Common myeloid progenitor, CD34-positive (primary cell): ENCODE results near the gene IFI6.

Source experiments
- CTCF ChIA-PET: fragments of 350-600 bp; sonication (Branson Sonifier 250); formaldehyde crosslinking; loops from one replicate; lab custom pipeline; 2021; ENCODE audit warnings: antibody characterized with exemption; lab: Charles Lee
- POLR2A ChIA-PET: fragments of 350-600 bp; sonication (Branson Sonifier 250); formaldehyde crosslinking; loops from one replicate; lab custom pipeline; 2021; ENCODE audit warnings: antibody characterized with exemption; lab: Charles Lee
- DNase-seq, 3 donors: peaks; one replicate each; pipeline versions ENCODE4 v3.0.0 to v3.0.0-alpha.2; 2013
- H3K27ac ChIP-seq, 2 experiments: 1 replicate in 1 of 2; 2 replicates in 1 of 2; pipeline ENCODE4 v1.7.0; 2013; ENCODE audit warnings: inconsistent platforms in 2 of 2, low read length in 2 of 2, mild to moderate bottlenecking in 2 of 2, low read depth in 1 of 2, moderate library complexity in 1 of 2; ENCODE audit not compliant: severe bottlenecking in 2 of 2, insufficient read depth in 1 of 2, poor library complexity in 1 of 2
- H3K27me3 ChIP-seq, 5 experiments: replicated peaks in 2 of 5; 1 replicate in 3 of 5; 2 replicates in 2 of 5; pipeline versions ENCODE4 v1.6.1 to v1.7.0; 2013; ENCODE audit warnings: low read length in 4 of 5, mild to moderate bottlenecking in 2 of 5, moderate library complexity in 2 of 5, inconsistent platforms in 1 of 5; ENCODE audit not compliant: insufficient read depth in 5 of 5, control insufficient read depth in 4 of 5
- H3K36me3 ChIP-seq, 4 experiments: 1 replicate in 2 of 4; 2 replicates in 2 of 4; pipeline versions ENCODE4 v1.6.1 to v1.7.0; 2013; ENCODE audit warnings: low read length in 3 of 4, control low read depth in 1 of 4, mild to moderate bottlenecking in 1 of 4; ENCODE audit not compliant: control insufficient read depth in 4 of 4, insufficient read depth in 4 of 4
- H3K4me1 ChIP-seq, 4 experiments: 1 replicate in 3 of 4; 2 replicates in 1 of 4; pipeline versions ENCODE4 v1.6.1 to v1.7.1; 2013; ENCODE audit warnings: low read length in 3 of 4, mild to moderate bottlenecking in 3 of 4, control low read depth in 1 of 4, inconsistent platforms in 1 of 4, moderate library complexity in 1 of 4; ENCODE audit not compliant: control insufficient read depth in 4 of 4, insufficient read depth in 4 of 4; ENCODE audit errors: control extremely low read depth in 1 of 4
- H3K4me3 ChIP-seq, 7 experiments: 1 replicate in 4 of 7; 2 replicates in 3 of 7; pipeline versions ENCODE4 v1.5.1 to v1.7.0; 2013; ENCODE audit warnings: mild to moderate bottlenecking in 7 of 7, low read length in 6 of 7, moderate library complexity in 6 of 7, inconsistent platforms in 2 of 7, low read depth in 2 of 7, control low read depth in 1 of 7; ENCODE audit not compliant: insufficient read depth in 4 of 7, control insufficient read depth in 1 of 7; ENCODE audit errors: extremely low read depth in 1 of 7
- H3K9me3 ChIP-seq, 5 experiments: 1 replicate in 4 of 5; 2 replicates in 1 of 5; pipeline versions ENCODE4 v1.6.1 to v1.7.1; 2013; ENCODE audit warnings: low read length in 4 of 5, mild to moderate bottlenecking in 2 of 5, inconsistent platforms in 1 of 5, low read depth in 1 of 5, moderate library complexity in 1 of 5; ENCODE audit not compliant: control insufficient read depth in 4 of 5, insufficient read depth in 2 of 5; ENCODE audit errors: control extremely low read depth in 1 of 5
- WGBS: methylation state at CpG from one replicate; pipeline ENCODE4 v1.1.5; 2013; ENCODE audit not compliant: insufficient coverage; 5-methylcytosine and 5-hydroxymethylcytosine counted together

The IFI6 gene

GRCh38 chr1:27659497-27660299 is 12.3 kb downstream of the IFI6 start:
- H3K4me1 ChIP-seq: peaks cover 14 to 66% (median 42%) of the 10 kb centered on the region in 4 experiments
- peak overlapping the region; percentile 18 to 75 (median 58) for H3K4me3 ChIP-seq
- H3K36me3 ChIP-seq: no peaks in the 10 kb centered on the region
- ChIA-PET CTCF (interaction anchor here (0.8 to 8.9 kb wide), 9 partner anchors 10 to 243 kb away, joined by 4 to 311 read pairs (median 9); partner anchors contain the start of gene AHDC1), POLR2A (interaction anchor here (0.8 to 1.6 kb wide), 2 partner anchors 26 to 41 kb away, joined by 3 to 6 read pairs; no protein-coding TSS in a partner anchor)
- peak; percentile 87 to 88 (median 88) for DNase-seq
- H3K27me3 ChIP-seq: no peaks in the 10 kb centered on the region
- H3K9me3 ChIP-seq: no peaks in the 10 kb centered on the region
- H3K27ac ChIP-seq: peak overlapping the region in 1 of 2 experiments; percentile 71
- 6% methylated on average over 40 of the region's 78 CpGs for WGBS

DNA sequence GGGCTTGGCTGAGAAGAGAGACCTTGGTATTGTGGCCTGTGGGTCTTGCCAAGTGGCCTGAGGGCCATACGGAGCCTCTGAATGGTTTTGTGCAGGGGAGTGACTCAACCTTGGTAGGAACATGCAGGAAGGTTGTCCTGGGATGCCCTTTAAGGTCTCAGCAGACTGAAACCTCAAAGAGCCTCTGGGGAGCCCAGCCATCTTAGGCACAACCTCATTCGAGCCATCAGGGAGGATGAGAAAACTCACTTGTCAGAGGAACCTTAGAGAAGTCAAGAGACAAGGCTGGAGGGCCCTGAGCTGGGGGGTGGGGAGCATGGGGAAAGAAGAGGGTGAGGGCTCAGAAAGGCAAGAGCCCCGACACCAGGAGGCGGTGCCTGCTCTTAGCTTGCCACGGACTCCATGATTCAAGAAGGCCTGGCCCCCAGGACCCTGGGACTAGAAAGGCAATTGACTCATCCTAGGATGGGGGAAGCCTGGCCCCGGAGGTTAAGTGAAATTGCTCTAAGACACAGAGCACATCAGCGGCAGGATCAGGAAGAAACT is 13.0 kb downstream of the IFI6 start:
- no peaks in the 10 kb centered on the region for H3K9me3 ChIP-seq
- H3K27ac ChIP-seq: peak overlapping the region in 1 of 2 experiments; percentile 71
- H3K36me3 ChIP-seq: no peaks in the 10 kb centered on the region
- H3K27me3 ChIP-seq: no peaks in the 10 kb centered on the region
- POLR2A ChIA-PET: interaction anchor here (0.8 kb wide), 1 partner anchor 41 kb away, joined by 3 read pairs; no protein-coding TSS in a partner anchor
- peak in 2 of 3 donors; percentile 39 to 54 for DNase-seq
- WGBS: 67% methylated on average over 7 of the region's 7 CpGs
- H3K4me3 ChIP-seq: peak overlapping the region in 5 of 7 experiments; percentile 47 to 75 (median 60)
- peaks cover 14 to 62% (median 42%) of the 10 kb centered on the region in 4 experiments for H3K4me1 ChIP-seq
- CTCF ChIA-PET: interaction anchor here (1.0 to 4.5 kb wide), 6 partner anchors 11 to 51 kb away, joined by 3 to 31 read pairs (median 4); no protein-coding TSS in a partner anchor

GRCh38 chr1:27656157-27656893 is 15.7 kb downstream of the IFI6 start:
- Histone ChIP-seq H3K9me3 (no peaks in the 10 kb centered on the region), H3K36me3 (no peaks in the 10 kb centered on the region), H3K4me1 (peaks cover 9 to 52% (median 26%) of the 10 kb centered on the region in 4 experiments), H3K4me3 (no peak overlapping the region), H3K27me3 (no peaks in the 10 kb centered on the region), H3K27ac (no peak overlapping the region)
- 84% methylated on average over 6 of the region's 7 CpGs for WGBS
- POLR2A ChIA-PET: no interaction called here
- DNase-seq: peak in 2 of 3 donors; percentile 73 to 75
- CTCF ChIA-PET: interaction anchor here (1.0 to 4.5 kb wide), 7 partner anchors 9 to 51 kb away, joined by 3 to 31 read pairs (median 4); no protein-coding TSS in a partner anchor

GRCh38 chr1:27655151-27655937 is 16.6 kb downstream of the IFI6 start:
- WGBS: 73% methylated on average over 9 of the region's 11 CpGs
- POLR2A ChIA-PET: no interaction called here
- Histone ChIP-seq H3K4me1 (peaks cover 3 to 52% (median 29%) of the 10 kb centered on the region in 4 experiments), H3K36me3 (no peaks in the 10 kb centered on the region), H3K27ac (no peak overlapping the region), H3K9me3 (no peaks in the 10 kb centered on the region), H3K27me3 (no peaks in the 10 kb centered on the region), H3K4me3 (no peak overlapping the region)
- DNase-seq: no peak
- CTCF ChIA-PET: interaction anchor here (0.8 to 4.5 kb wide), 7 partner anchors 8 to 50 kb away, joined by 3 to 31 read pairs (median 4); no protein-coding TSS in a partner anchor

DNA sequence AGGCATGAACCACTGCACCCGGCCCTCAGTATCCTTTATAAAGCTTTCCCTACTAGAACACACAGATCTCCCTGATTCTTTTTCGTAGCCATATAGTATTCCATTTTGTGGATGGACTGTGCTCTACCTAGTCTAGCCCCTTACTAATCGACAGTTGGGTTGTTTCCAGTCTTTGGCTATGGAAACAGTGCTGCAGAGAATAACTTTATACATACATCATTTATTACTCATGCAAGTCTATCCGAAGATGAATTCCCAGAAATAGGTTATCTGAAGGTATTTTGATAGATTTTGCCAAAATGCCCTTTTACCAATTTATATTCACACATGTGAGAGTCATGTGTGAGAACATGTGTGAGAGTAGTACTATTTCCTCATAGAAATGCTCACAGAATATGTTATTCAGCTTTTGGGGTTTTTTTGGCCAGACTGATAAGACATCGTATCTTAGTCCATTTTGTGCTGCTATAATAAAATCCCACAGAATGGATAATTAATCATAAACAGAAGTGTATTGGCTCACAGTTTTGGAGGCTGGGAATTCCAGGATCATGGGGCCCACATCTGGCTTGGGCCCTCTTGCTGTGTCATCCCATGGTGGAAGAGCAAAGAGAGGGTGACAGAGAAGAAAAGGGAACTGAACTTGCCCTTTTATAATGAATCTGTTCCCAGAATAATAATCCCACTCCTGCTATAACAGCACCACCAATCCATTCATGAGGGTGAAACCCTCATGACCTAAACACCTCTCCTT is 19.7 kb downstream of the IFI6 start:
- Histone ChIP-seq H3K9me3 (no peaks in the 10 kb centered on the region), H3K36me3 (no peaks in the 10 kb centered on the region), H3K27me3 (no peaks in the 10 kb centered on the region), H3K4me3 (no peak overlapping the region), H3K4me1 (peaks cover 0 to 42% (median 21%) of the 10 kb centered on the region in 4 experiments), H3K27ac (no peak overlapping the region)
- 100% methylated on average over 1 of the region's 5 CpGs for WGBS
- ChIA-PET CTCF (interaction anchor here (0.9 to 2.3 kb wide), 6 partner anchors 9 to 287 kb away, joined by 3 to 9 read pairs (median 6); no protein-coding TSS in a partner anchor), POLR2A (no interaction called here)
- DNase-seq: peak in 1 of 3 donors; percentile 25
